ENCODE data around the gene CHID1. TPM values are rescaled to one million over a fixed set of nuclear protein-coding genes. Genes with fewer than 3 reads are reported as not detected.

Gene CHID1
- total and polyA plus RNA-seq, 2 of the 4 experiments (the other 2 are of a cell fraction): 34.2 to 121 TPM

GRCh38 chr11:900545-900944, 10.1 kb downstream of the CHID1 start:
- CTCF ChIA-PET: no interaction called here

More at GRCh38 chr11:900545-900944, 10.1 kb downstream of the CHID1 start:
- Histone ChIP-seq H2AK9ac (replicated peaks; ENCODE audit: low read depth, low read length, poor library complexity) (no peak overlapping the region), H4K5ac (ENCODE audit: low read depth, low read length) (no peak overlapping the region), H2BK120ac (ENCODE audit: low read depth, low read length) (no peak overlapping the region), H2BK20ac (ENCODE audit: low read depth, low read length) (no peak overlapping the region), H3K56ac (ENCODE audit: extremely low read depth, insufficient read depth, low read length) (no peak overlapping the region), H2AK5ac (ENCODE audit: low read depth, low read length) (no peak overlapping the region), H3K9me1 (ENCODE audit: insufficient read depth, low read length) (0 out of 2 replicates have a peak, but pooled peaks cover 7% of the 10 kb centered on the region), H3K23ac (ENCODE audit: low read depth, low read length) (no peak overlapping the region), H3K4me2 (ENCODE audit: low read depth, low read length) (no peak overlapping the region), H2AFZ (replicated peaks; ENCODE audit: low read length, poor library complexity) (no peak overlapping the region), H3K27me3 (ENCODE audit: control insufficient read depth, insufficient read depth, low read length) (no peaks in the 10 kb centered on the region), H3K79me1 (ENCODE audit: low read depth in 1 of 2, low read length in 2 of 2) (peaks cover 0 to 8% of the 10 kb centered on the region in 2 experiments; a peak in 1 of 4 replicates), H3K4me3 (ENCODE audit: insufficient read depth, low read depth, low read length) (no peak overlapping the region), H2BK15ac (ENCODE audit: low read depth, low read length) (no peak overlapping the region), H4K20me1 (ENCODE audit: insufficient read depth, low read length) (peaks cover 9% of the 10 kb centered on the region; the same call in 1 of the 2 replicates), H4K91ac (ENCODE audit: insufficient read depth, low read depth, low read length) (no peak overlapping the region), H3K27ac (ENCODE audit: insufficient read depth, low read length) (no peak overlapping the region), H3K4me1 (ENCODE audit: control insufficient read depth, insufficient read depth, low read length) (no peaks in the 10 kb centered on the region), H3K9me3 (ENCODE audit: control insufficient read depth, insufficient read depth, low read length) (no peaks in the 10 kb centered on the region), H3K4ac (ENCODE audit: low read depth, low read length) (no peak overlapping the region), H3K9ac (ENCODE audit: low read depth, low read length) (no peak overlapping the region), H4K8ac (ENCODE audit: low read depth in 2 of 2, low read length in 2 of 2) (no peak overlapping the region), H2BK5ac (ENCODE audit: low read depth, low read length, poor library complexity, severe bottlenecking) (no peak overlapping the region), H3K36me3 (ENCODE audit: control insufficient read depth, insufficient read depth, low read length) (peaks cover 50% of the 10 kb centered on the region), H3K18ac (ENCODE audit: low read depth, low read length) (no peak overlapping the region), H3K14ac (replicated peaks; ENCODE audit: low read depth, low read length) (no peak overlapping the region)
- ATAC-seq (ENCODE audit: low read depth) (no peak), DNase-seq (no peak)
- WGBS, 2 experiments (ENCODE audit: extremely low coverage in 2 of 2, insufficient read length in 1 of 2): 100% methylated on average over 3 of the region's 7 CpGs; no CpG with 5 or more reads in 1 of the 2 experiments
- BruUV-seq (replicated peaks): no TSS peak
- POLR2A ChIA-PET (ENCODE audit: unreplicated experiment): no interaction called here
- TF ChIP-seq MAZ (IDR thresholded peaks at IDR 0.05; ENCODE audit: borderline replicate concordance, low read depth, low read length) (no peak), CEBPB (IDR thresholded peaks at IDR 0.05; ENCODE audit: low read depth, low read length) (no peak), CTCF (conservative IDR thresholded peaks at IDR 0.05; ENCODE audit: low read depth, low read length) (no peak), BHLHE40 (IDR thresholded peaks at IDR 0.05; ENCODE audit: low read depth, low read length) (no peak), FOS (IDR thresholded peaks at IDR 0.05; ENCODE audit: low read depth, low read length) (no peak), RCOR1 (IDR thresholded peaks at IDR 0.05; ENCODE audit: insufficient replicate concordance, low read length) (no peak), CHD1 (IDR thresholded peaks at IDR 0.05; ENCODE audit: low read depth, low read length) (no peak), NFE2L2 (IDR thresholded peaks at IDR 0.05; ENCODE audit: low read depth, low read length) (no peak), MXI1 (IDR thresholded peaks at IDR 0.05; ENCODE audit: borderline replicate concordance, low read depth, low read length) (no peak), RFX5 (IDR thresholded peaks at IDR 0.05; ENCODE audit: low read depth, low read length) (no peak), MAFK (IDR thresholded peaks at IDR 0.05; ENCODE audit: low read depth, low read length) (no peak), ELK1 (IDR thresholded peaks at IDR 0.05; ENCODE audit: borderline replicate concordance, low read depth, low read length) (no peak), RAD21 (IDR thresholded peaks at IDR 0.05; ENCODE audit: low read length) (no peak), POLR2A (IDR thresholded peaks at IDR 0.05; ENCODE audit: low read depth, low read length) (no peak), USF2 (IDR thresholded peaks at IDR 0.05; ENCODE audit: low read depth, low read length) (no peak)
- dilution Hi-C loops (cut with HindIII; ENCODE audit: low sequenced_read_pairs, unreplicated experiment): no loop called here
- in situ Hi-C loops (cut with MboI; ENCODE audit: low sequenced_read_pairs): no loop called here
- intact Hi-C loops (cut with micrococcal nuclease): no loop called here
